T-helper 17 cell (primary cell): ENCODE results near the gene MUCL1. TPM values are rescaled to one million over a fixed set of nuclear protein-coding genes. Genes with fewer than 3 reads are reported as not detected.
"Not testable (repeated sequence)": the region's sequence is repeated elsewhere in the genome, so short reads cannot be mapped to it uniquely, and the experiment has no call there.

ENCODE experiments used
- ATAC-seq: fragments of 150-1000 bp; cut with Tn5 transposase; 2 replicates; pipeline ENCODE4 v1.10.0; 2021; ENCODE audit warnings: mild to moderate bottlenecking, moderate library complexity
- DNase-seq, 3 donors: peaks; one replicate each; pipeline versions ENCODE4 v3.0.0 to v3.0.0-alpha.2; 2020 to 2021
- H3K9me3 ChIP-seq: one replicate; pipeline ENCODE4 v1.7.0; 2013; ENCODE audit warnings: low read length, mild to moderate bottlenecking; ENCODE audit not compliant: control insufficient read depth, poor library complexity, severe bottlenecking
- H3K27ac Mint-ChIP-seq: one replicate; pipeline ENCODE4 v1.8.0; 2022; ENCODE audit warnings: mild to moderate bottlenecking, moderate library complexity, mixed read lengths
- H3K27me3 Mint-ChIP-seq: one replicate; pipeline ENCODE4 v1.8.0; 2022; ENCODE audit warnings: mixed read lengths
- H3K36me3 Mint-ChIP-seq: one replicate; pipeline ENCODE4 v1.8.0; 2022; ENCODE audit warnings: low read depth, mixed read lengths
- H3K4me1 Mint-ChIP-seq: one replicate; pipeline ENCODE4 v1.8.0; 2022; ENCODE audit warnings: mild to moderate bottlenecking, mixed read lengths
- H3K4me3 Mint-ChIP-seq: one replicate; pipeline ENCODE4 v1.8.0; 2022; ENCODE audit warnings: mild to moderate bottlenecking, moderate library complexity, mixed read lengths
- total RNA-seq, 4 donors: library from RNA in 2 of 4; stranded (reverse) in 2 of 4; gene quantifications; one replicate each; pipeline ENCODE4 v1.2.3 and lab custom pipeline; 2022 to 2026

Gene MUCL1
- total RNA-seq, 2 donors from 2014 or later = not detected

- DNase-seq (no peak), ATAC-seq (no peak)
- no peaks in the 10 kb centered on the region for H3K9me3 ChIP-seq
- H3K4me3 Mint-ChIP-seq = no peak overlapping the region
- no peak overlapping the region for H3K27ac Mint-ChIP-seq
- peaks cover 22% of the 10 kb centered on the region for H3K27me3 Mint-ChIP-seq
- no peaks in the 10 kb centered on the region for H3K36me3 Mint-ChIP-seq
- no peaks in the 10 kb centered on the region for H3K4me1 Mint-ChIP-seq
These were observed 14.4 kb downstream of the MUCL1 start for GRCh38 chr12:54868690-54869089.

GRCh38 chr12:54870048-54870447 lies 15.7 kb downstream of the MUCL1 start:
- H3K27ac Mint-ChIP-seq = no peak overlapping the region
- H3K36me3 Mint-ChIP-seq = no peaks in the 10 kb centered on the region
- peaks cover 21% of the 10 kb centered on the region for H3K27me3 Mint-ChIP-seq
- no peak for DNase-seq
- no peak for ATAC-seq
- no peak overlapping the region for H3K4me3 Mint-ChIP-seq
- H3K9me3 ChIP-seq = no peaks in the 10 kb centered on the region
- H3K4me1 Mint-ChIP-seq = no peaks in the 10 kb centered on the region

- DNase-seq = no peak
These were observed 16.3 kb downstream of the MUCL1 start for GRCh38 chr12:54870617-54871016.

GRCh38 chr12:54879150-54879549 lies 24.8 kb downstream of the MUCL1 start:
- no peaks in the 10 kb centered on the region for H3K9me3 ChIP-seq
- H3K4me3 Mint-ChIP-seq = no peak overlapping the region
- DNase-seq (no peak), ATAC-seq (no peak)
- H3K4me1 Mint-ChIP-seq = no peaks in the 10 kb centered on the region
- H3K27ac Mint-ChIP-seq = no peak overlapping the region
- peaks cover 7% of the 10 kb centered on the region for H3K27me3 Mint-ChIP-seq
- H3K36me3 Mint-ChIP-seq = peaks cover 2% of the 10 kb centered on the region

More at GRCh38 chr12:54870617-54871016, 16.3 kb downstream of the MUCL1 start:
- Mint-ChIP-seq H3K4me1 (no peaks in the 10 kb centered on the region), H3K27ac (no peak overlapping the region), H3K4me3 (no peak overlapping the region), H3K27me3 (peaks cover 22% of the 10 kb centered on the region), H3K36me3 (no peaks in the 10 kb centered on the region)
- ATAC-seq = no peak
- no peaks in the 10 kb centered on the region for H3K9me3 ChIP-seq

- Mint-ChIP-seq H3K4me1 (no peaks in the 10 kb centered on the region), H3K27ac (no peak overlapping the region), H3K36me3 (peaks cover 2% of the 10 kb centered on the region), H3K27me3 (peaks cover 7% of the 10 kb centered on the region), H3K4me3 (no peak overlapping the region)
- ATAC-seq = no peak
- DNase-seq = no peak
- H3K9me3 ChIP-seq = no peaks in the 10 kb centered on the region
These were observed 25.3 kb downstream of the MUCL1 start for GRCh38 chr12:54879579-54879978.

- no peak overlapping the region for H3K27ac Mint-ChIP-seq
- H3K27me3 Mint-ChIP-seq = no peaks in the 10 kb centered on the region
- H3K36me3 Mint-ChIP-seq = peaks cover 2% of the 10 kb centered on the region
- DNase-seq (no peak), ATAC-seq (no peak)
- H3K4me1 Mint-ChIP-seq = no peaks in the 10 kb centered on the region
- no peaks in the 10 kb centered on the region for H3K9me3 ChIP-seq
- H3K4me3 Mint-ChIP-seq = no peak overlapping the region
These were observed 27.8 kb downstream of the MUCL1 start for GRCh38 chr12:54882079-54882478.

GRCh38 chr12:54882597-54882996 lies 28.3 kb downstream of the MUCL1 start:
- not testable (repeated sequence) for H3K27ac Mint-ChIP-seq, H3K27me3 Mint-ChIP-seq, H3K4me3 Mint-ChIP-seq

GRCh38 chr12:54888428-54888827 lies 34.1 kb downstream of the MUCL1 start:
- not testable (repeated sequence) for H3K9me3 ChIP-seq, ATAC-seq, H3K36me3 Mint-ChIP-seq, H3K27ac Mint-ChIP-seq, H3K4me3 Mint-ChIP-seq, H3K4me1 Mint-ChIP-seq, DNase-seq
- peaks cover 32% of the 10 kb centered on the region for H3K27me3 Mint-ChIP-seq

More at GRCh38 chr12:54882597-54882996, 28.3 kb downstream of the MUCL1 start:
- not testable (repeated sequence) for H3K36me3 Mint-ChIP-seq, ATAC-seq, H3K4me1 Mint-ChIP-seq, DNase-seq, H3K9me3 ChIP-seq

GRCh38 chr12:54890339-54890738 lies 36.0 kb downstream of the MUCL1 start:
- DNase-seq (no peak), ATAC-seq (no peak)
- H3K9me3 ChIP-seq = no peaks in the 10 kb centered on the region
- Mint-ChIP-seq H3K27me3 (peaks cover 32% of the 10 kb centered on the region), H3K27ac (no peak overlapping the region), H3K4me3 (no peak overlapping the region), H3K36me3 (peaks cover 4% of the 10 kb centered on the region), H3K4me1 (peaks cover 2% of the 10 kb centered on the region)

GRCh38 chr12:54891717-54892478 lies 37.6 kb downstream of the MUCL1 start:
- ATAC-seq (no peak), DNase-seq (no peak)
- Mint-ChIP-seq H3K27ac (no peak overlapping the region), H3K4me3 (no peak overlapping the region), H3K4me1 (peaks cover 2% of the 10 kb centered on the region), H3K27me3 (peaks cover 32% of the 10 kb centered on the region), H3K36me3 (peaks cover 4% of the 10 kb centered on the region)
- H3K9me3 ChIP-seq = no peaks in the 10 kb centered on the region

Other genes starting within 250 kb of the MUCL1 start
- gene LACRT, start 219.6 kb upstream of the MUCL1 start, total RNA-seq = not detected
- gene DCD, start 206.2 kb upstream of the MUCL1 start, total RNA-seq = not detected
- 100 to 1,000 TPM; 121 to 160 TPM for gene TESPA1, start 130.2 kb downstream of the MUCL1 start, total RNA-seq
- not detected for gene NEUROD4, start 165.5 kb downstream of the MUCL1 start, total RNA-seq